Cerebellar nuclear complex (tissue), 1 donor: ENCODE measurements around the gene ECSCR.
"Not testable (repeated sequence)": the region's sequence is repeated elsewhere in the genome, so short reads cannot be mapped to it uniquely, and the experiment has no call there.

Experiments
- DNase-seq, 2 experiments: peaks; one replicate each; lab custom pipeline; 2025; lab: John Stamatoyannopoulos, UW

ECSCR gene, protein sequence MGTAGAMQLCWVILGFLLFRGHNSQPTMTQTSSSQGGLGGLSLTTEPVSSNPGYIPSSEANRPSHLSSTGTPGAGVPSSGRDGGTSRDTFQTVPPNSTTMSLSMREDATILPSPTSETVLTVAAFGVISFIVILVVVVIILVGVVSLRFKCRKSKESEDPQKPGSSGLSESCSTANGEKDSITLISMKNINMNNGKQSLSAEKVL

GRCh38 chr5:139462586-139463276 is at the start of gene ECSCR:
ECSCR (minus strand) TSS chr5:139462743; CDS start chr5:139462670, 73 bp downstream.
- no peak for DNase-seq

GRCh38 chr5:139504722-139505121 is 42.2 kb upstream of the ECSCR start:
- DNase-seq, result not testable (repeated sequence)

DNA sequence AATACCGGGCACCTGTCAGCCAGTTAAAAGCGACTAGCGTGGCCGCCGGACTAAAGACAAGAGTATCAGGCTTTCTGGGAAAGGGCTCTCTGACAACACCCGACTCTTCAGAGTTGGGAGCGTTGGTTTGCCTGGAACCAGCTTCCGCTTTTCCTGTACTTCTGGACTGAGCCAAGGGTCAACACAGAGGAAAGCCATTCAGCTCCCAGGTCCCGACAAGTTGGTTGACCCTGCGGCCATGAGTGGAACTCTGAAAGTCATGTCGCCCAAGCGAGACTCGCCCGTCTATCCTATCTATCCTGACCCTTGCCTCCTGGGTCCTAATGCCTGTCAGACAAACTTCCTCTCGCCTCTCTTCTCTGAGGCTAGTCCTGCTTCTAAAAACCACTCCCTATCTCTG is 41.3 kb upstream of the ECSCR start:
- DNase-seq, result not testable (repeated sequence)

GRCh38 chr5:139503036-139503817 is 40.7 kb upstream of the ECSCR start:
- DNase-seq, result not testable (repeated sequence)

DNA sequence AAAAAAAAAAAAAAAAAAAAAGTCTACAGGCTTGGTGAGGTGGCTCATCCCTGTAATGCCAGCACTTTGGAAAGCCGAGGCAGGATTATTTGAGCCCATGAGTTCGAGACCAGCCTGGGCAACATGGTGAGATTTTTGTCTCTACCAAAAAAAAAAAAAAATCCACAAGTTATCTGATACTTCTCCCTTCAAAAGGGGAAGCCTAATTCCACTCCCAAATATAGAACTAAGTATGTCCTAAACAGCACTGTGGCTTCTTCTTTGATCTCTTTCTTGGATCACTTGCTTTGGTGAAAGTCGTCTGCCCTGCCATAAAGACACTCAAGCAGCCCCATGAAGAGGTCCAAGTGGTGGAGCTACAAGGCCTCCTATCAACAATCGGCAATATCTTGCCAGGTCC is 38.8 kb upstream of the ECSCR start:
- DNase-seq, result no peak

DNA sequence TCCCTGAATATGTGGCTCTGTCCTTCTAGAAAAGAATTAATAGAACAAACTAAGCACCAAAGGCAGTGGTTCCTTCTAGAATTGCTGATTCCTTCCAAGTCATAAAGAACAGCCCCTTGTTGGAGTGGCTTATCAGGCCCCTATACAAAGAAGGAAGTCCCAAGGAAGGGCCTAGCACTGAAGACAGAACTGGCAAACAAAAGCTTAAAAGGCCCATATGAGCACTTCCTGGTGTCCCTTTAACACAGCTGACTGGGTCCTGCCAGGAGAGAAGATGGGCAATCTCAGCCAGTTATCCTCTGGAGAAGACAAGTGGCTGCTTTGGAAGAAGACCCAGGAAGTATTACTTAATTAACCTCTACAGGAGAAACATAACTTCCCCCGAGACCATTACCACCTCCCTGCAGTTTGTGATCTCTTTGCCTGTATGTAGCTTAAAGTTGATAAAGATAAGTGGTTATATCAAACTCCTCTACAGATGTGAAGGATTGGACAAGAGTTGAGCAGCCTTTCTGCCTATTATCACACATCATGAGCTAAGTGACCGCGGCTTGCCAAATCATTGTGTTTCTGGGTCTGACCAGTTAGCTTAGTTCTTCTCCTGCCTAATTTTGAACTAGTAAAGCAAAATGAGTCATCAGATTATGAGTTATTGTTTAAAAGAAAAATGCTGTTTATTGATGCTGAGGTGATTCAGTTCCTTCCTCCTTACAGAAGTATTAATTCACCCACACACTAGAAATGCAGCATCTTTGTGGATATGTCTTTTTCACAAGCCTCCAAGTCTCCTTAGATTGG is 33.3 kb upstream of the ECSCR start:
- DNase-seq, result no peak

DNA sequence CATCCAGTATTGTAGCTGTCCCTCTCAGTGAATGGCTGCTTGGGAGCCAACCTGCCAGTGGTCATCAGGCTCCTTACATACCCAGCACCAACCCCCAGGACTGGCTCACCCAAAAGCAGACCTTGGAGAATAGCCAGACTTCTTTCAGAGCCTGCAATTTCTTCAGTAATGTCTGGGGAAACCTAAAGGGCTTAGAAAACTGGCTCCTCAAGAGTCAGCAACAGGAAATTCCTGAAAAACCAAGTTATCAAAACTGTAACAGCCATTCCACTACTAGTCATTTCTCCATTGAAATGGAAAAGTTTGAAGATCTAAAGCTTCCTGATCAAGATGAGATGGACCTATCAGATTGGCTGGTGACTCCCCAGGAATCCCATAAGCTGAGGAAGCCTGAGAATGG is 32.3 kb upstream of the ECSCR start:
- no peak for DNase-seq

DNA sequence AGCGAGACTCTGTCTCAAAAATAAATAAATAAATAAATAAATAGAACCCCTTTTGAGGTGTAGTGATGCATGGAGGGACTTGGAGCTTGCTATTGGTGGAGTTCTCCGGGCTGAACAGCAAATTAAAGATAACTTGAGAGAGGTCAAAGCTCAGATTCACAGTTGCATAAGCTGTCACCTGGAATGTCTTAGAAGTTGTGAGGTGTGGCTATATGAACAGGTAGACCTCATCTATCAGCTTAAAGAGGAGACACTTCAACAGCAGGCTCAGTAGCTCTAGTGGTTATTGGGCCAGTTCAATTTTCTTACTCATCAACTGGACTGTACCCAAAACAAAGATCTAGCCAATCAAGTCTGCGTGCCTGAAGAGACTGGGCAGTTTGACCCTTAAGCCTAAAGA is 31.7 kb upstream of the ECSCR start:
- DNase-seq, result no peak

GRCh38 chr5:139492700-139493192 is 30.2 kb upstream of the ECSCR start:
- DNase-seq, result no peak

DNA sequence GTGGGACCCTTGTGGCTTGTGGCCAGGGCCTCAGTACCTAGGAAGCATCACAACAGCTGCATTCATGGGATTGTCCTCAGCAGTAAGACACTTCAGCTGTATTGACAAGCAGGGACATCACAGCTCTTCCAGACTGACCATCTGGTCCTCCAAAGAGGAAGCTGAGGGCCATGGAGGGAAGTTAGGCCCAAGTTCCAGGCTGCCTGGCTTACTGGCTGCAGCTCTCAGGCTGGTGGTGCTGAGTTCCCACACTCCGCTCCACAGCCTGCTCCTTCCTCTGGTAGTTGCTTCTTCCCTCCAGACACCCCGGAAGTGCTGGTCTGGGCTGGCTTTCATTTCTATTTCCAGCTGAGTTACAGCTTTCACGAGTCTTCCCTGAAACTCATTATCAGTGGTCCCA is 25.7 kb upstream of the ECSCR start:
- DNase-seq, result no peak

- no peak for DNase-seq
These were observed 23.7 kb upstream of the ECSCR start for GRCh38 chr5:139486201-139486600.

DNA sequence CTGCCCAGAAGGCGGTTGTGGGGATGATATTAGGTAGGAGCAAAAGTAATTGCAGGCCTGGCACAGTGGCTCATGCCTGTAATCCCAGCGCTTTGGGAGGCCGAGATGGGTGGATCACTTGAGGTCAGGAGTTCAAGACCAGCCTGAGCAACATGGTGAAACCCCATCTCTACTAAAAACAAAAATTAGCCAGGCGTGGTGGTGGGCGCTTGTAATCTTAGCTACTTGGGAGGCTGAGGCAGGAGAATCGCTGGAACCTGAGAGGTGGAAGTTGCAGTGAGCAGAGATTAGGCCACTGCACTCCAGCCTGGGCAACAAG is 20.3 kb upstream of the ECSCR start:
- DNase-seq, result not testable (repeated sequence)

DNA sequence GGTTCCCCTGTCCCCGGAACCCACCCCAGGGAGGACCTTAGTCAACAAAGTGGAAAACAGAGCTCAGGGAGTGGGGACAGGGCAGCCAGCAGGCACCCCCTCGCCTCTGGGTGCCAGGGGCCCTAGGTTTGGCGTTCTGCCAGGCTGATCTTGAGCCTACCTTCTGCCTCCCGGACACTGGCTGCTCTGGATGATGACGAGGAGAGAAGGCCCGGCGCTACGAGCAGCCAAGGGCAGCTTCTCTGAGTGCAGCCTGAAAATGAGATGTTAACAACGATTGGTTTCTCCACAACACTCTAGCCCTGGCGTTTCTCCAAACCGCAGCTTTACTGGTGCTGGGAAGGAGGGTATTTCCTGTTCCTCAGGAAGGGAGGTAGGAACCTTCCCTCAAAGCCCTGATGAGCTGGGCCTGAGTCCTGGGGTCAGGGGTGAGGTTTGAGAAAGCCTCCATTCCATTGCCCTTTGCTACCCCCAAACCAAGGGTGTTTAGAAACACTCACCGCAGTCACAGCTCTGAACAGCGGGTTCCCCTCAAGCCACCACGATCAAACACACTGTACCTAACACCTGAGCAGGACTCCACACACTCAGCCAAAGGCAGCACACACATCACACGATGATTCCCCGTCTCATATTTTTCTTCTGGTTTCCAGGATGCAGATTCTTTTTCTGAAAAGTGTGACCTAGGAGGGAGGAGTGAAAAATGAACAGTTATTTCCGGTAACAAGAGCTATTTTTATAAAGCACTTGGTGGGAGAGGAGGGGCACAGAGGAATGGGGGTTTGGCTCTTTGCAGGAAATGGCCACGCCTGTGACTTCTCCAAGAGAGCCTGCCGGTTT is 19.7 kb upstream of the ECSCR start, which contains the start of gene STING1:
STING1 (minus strand) TSS at position 709 of the 840 bp plus-strand sequence. CDS start 1,054 bp downstream, outside the sequence.
- DNase-seq, result no peak

DNA sequence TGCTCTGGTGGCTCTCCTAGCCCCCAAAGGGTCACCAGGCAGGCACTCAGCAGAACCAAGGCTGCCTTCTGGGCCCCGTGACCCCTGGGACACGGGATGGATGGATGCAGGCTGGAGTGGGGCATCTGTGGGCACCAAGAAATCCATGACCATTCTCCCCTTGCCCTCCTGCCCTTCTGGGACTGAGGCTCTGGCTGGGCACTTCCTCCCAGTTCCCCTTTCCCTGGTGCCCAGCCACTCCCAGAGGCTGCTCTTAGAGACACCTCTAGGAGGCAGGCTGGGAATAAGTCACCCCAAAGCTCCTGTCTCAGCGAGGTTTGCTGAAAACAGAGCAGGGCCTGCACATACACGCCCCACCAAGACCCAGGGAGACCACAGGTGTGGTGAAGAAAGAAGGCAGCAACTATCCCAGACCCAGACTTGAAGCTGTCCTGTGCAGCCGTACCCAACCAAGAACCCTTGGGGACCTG is 19.1 kb upstream of the ECSCR start:
- no peak for DNase-seq

GRCh38 chr5:139481122-139481533 is 18.6 kb upstream of the ECSCR start:
- DNase-seq, result no peak

DNA sequence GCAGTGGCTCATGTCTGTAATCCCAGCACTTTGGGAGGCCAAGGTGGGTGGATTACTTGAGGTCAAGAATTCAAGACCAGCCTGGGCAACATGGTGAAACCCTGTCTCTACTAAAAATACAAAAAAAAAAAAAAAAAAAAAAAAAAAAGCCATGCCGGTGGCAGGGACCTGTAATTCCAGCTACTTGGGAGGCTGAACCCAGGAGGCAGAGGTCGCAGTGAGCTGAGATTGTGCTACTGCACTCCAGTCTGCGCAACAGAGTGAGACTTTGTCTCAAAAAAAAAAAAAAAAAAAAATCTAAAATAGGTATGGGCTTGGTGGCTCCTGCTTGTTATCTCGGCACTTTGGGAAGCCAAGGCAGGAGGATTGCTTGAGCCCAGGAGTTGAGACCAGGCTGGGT is 17.2 kb upstream of the ECSCR start:
- not testable (repeated sequence) for DNase-seq

GRCh38 chr5:139478657-139479423 is 16.3 kb upstream of the ECSCR start:
- DNase-seq, result not testable (repeated sequence)

DNA sequence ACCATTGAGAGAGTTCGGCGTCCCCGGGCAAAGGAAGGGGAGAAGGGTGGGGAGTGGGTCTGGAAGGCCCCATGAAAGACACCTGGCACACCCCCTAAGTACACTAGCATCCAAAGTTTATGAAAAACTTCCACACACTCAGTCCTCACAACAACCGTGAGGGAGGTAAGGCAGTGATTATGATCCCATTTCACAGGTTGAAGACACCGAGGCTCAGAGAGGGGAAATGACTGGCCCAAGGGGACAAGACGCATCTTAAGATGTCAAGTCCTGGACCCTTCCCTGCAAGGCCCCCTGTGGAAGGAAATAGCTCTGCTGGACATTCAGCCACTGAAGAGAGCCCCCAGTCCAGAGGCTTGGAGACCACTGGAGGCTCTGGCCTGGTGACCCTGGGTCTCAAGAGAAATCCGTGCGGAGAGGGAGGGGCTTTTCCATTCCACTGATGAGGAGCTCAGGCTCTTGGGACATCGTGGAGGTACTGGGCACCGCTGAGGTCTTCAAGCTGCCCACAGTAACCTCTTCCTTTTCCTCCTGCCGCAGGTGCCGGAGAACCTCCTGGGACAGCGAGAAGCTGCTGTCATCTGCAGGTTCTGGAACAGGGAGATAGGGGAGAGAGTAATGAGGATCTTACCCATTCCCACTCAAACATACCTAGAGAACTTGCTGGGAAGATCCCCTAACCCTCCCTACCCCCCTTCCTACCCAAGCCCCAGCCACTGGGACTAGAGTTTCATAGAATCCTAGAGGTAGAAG is 13.5 kb upstream of the ECSCR start:
- DNase-seq, result no peak
